ENCODE data around the gene GOLGA8B.

GOLGA8B gene

GRCh38 chr15:34603095-34603494 is 19.6 kb upstream of the GOLGA8B start:
- Histone ChIP-seq H3K36me3 (ENCODE audit: insufficient read depth, low read length) (no peaks in the 10 kb centered on the region), H2AFZ (ENCODE audit: low read depth, low read length) (no peak overlapping the region), H3K4me3 (ENCODE audit: low read depth in 1 of 2, low read length in 2 of 2) (no peak overlapping the region), H3K79me2 (ENCODE audit: insufficient read depth, low read length) (no peaks in the 10 kb centered on the region), H3K27ac (ENCODE audit: low read length) (no peak overlapping the region), H3K27me3 (ENCODE audit: insufficient read depth, low read length, poor library complexity) (no peaks in the 10 kb centered on the region), H3K4me2 (ENCODE audit: insufficient read depth, low read length) (no peak overlapping the region), H3K9me3 (ENCODE audit: insufficient read depth, low read length, severe bottlenecking) (no peaks in the 10 kb centered on the region), H3K4me1 (ENCODE audit: insufficient read depth, low read length) (no peaks in the 10 kb centered on the region), H4K20me1 (ENCODE audit: insufficient read depth, low read length) (no peaks in the 10 kb centered on the region), H3K9ac (ENCODE audit: low read depth, low read length) (no peak overlapping the region)
- DNase-seq = no peak
- TF ChIP-seq EZH2 (IDR thresholded peaks at IDR 0.05; ENCODE audit: borderline replicate concordance, low read depth, low read length, severe bottlenecking) (no peak), CTCF (IDR thresholded peaks at IDR 0.05; ENCODE audit: borderline replicate concordance, extremely low read depth, low read length, poor library complexity, severe bottlenecking) (no peak)
- no peak for ATAC-seq (ENCODE audit: insufficient read depth, low read depth)

GRCh38 chr15:34600923-34601322 is 17.5 kb upstream of the GOLGA8B start:
- Histone ChIP-seq H3K36me3 (ENCODE audit: insufficient read depth, low read length) (no peaks in the 10 kb centered on the region), H4K20me1 (ENCODE audit: insufficient read depth, low read length) (no peaks in the 10 kb centered on the region), H3K9me3 (ENCODE audit: insufficient read depth, low read length, severe bottlenecking) (no peaks in the 10 kb centered on the region), H2AFZ (ENCODE audit: low read depth, low read length) (no peak overlapping the region), H3K79me2 (ENCODE audit: insufficient read depth, low read length) (no peaks in the 10 kb centered on the region), H3K27me3 (ENCODE audit: insufficient read depth, low read length, poor library complexity) (no peaks in the 10 kb centered on the region), H3K4me2 (ENCODE audit: insufficient read depth, low read length) (no peak overlapping the region), H3K4me3 (ENCODE audit: low read depth in 1 of 2, low read length in 2 of 2) (no peak overlapping the region), H3K4me1 (ENCODE audit: insufficient read depth, low read length) (no peaks in the 10 kb centered on the region), H3K27ac (ENCODE audit: low read length) (no peak overlapping the region), H3K9ac (ENCODE audit: low read depth, low read length) (no peak overlapping the region)
- no peak for TF ChIP-seq EZH2 (IDR thresholded peaks at IDR 0.05; ENCODE audit: borderline replicate concordance, low read depth, low read length, severe bottlenecking)
- TF ChIP-seq CTCF (IDR thresholded peaks at IDR 0.05; ENCODE audit: borderline replicate concordance, extremely low read depth, low read length, poor library complexity, severe bottlenecking) = no peak
- no peak for ATAC-seq (ENCODE audit: insufficient read depth, low read depth)
- no peak for DNase-seq

GRCh38 chr15:34598799-34599585 is 15.5 kb upstream of the GOLGA8B start:
- no peaks in the 10 kb centered on the region for H3K27me3 ChIP-seq (ENCODE audit: insufficient read depth, low read length, poor library complexity)
- TF ChIP-seq EZH2 (IDR thresholded peaks at IDR 0.05; ENCODE audit: borderline replicate concordance, low read depth, low read length, severe bottlenecking) (no peak), CTCF (IDR thresholded peaks at IDR 0.05; ENCODE audit: borderline replicate concordance, extremely low read depth, low read length, poor library complexity, severe bottlenecking) (no peak)
- H3K9ac ChIP-seq (ENCODE audit: low read depth, low read length) = no peak overlapping the region
- no peak overlapping the region for H2AFZ ChIP-seq (ENCODE audit: low read depth, low read length)
- no peaks in the 10 kb centered on the region for H3K4me1 ChIP-seq (ENCODE audit: insufficient read depth, low read length)
- DNase-seq (no peak), ATAC-seq (ENCODE audit: insufficient read depth, low read depth) (no peak)
- no peaks in the 10 kb centered on the region for H3K36me3 ChIP-seq (ENCODE audit: insufficient read depth, low read length)
- no peaks in the 10 kb centered on the region for H3K79me2 ChIP-seq (ENCODE audit: insufficient read depth, low read length)
- no peak overlapping the region for H3K27ac ChIP-seq (ENCODE audit: low read length)
- H4K20me1 ChIP-seq (ENCODE audit: insufficient read depth, low read length) = no peaks in the 10 kb centered on the region
- H3K4me3 ChIP-seq (ENCODE audit: low read depth in 1 of 2, low read length in 2 of 2) = no peak overlapping the region
- H3K9me3 ChIP-seq (ENCODE audit: insufficient read depth, low read length, severe bottlenecking) = no peaks in the 10 kb centered on the region
- H3K4me2 ChIP-seq (ENCODE audit: insufficient read depth, low read length) = no peak overlapping the region
